Thyroid gland (tissue), 4 donors: ENCODE results near the gene KCNQ1.

Source experiments
- POLR2A ChIP-seq, 2 donors: fragments of 450-650 bp; IDR thresholded peaks; one replicate each; pipeline ENCODE4 v1.6.1; 2017; ENCODE audit warnings: antibody characterized with exemption in 2 of 2, mild to moderate bottlenecking in 2 of 2, moderate library complexity in 1 of 2
- TF ChIP-seq, protein P1 (sequence below), 6 experiments: fragments of 200-600 bp in 3 of 6; fragments of 450-650 bp in 3 of 6; sonication (generic) in 3 of 6; IDR thresholded peaks; one replicate each; pipeline ENCODE4 v1.5.1; 2016 to 2019; ENCODE audit warnings: antibody characterized with exemption in 6 of 6, mild to moderate bottlenecking in 2 of 6, inconsistent platforms in 1 of 6, moderate library complexity in 1 of 6

DNA sequence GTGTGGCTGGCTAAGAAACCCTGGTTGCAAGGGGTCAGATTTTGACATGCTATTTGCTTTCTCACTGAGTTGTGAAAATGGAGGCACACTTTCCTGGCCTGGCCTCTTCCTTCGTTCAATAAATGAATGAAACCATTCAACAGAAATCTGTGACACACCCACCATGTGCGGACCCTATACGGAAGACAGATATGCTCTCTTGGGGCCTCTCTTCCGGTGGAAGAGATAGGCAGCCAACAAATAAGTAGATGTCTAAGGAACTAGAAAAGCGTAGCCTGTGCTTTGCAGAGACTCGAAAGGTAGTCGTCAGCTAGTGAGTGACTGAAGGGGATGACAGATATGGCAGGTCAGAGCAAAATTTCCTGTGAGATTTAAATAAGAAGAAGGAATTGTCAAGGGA, 249.7 kb downstream of the KCNQ1 start:
- TF ChIP-seq, protein P1, sequence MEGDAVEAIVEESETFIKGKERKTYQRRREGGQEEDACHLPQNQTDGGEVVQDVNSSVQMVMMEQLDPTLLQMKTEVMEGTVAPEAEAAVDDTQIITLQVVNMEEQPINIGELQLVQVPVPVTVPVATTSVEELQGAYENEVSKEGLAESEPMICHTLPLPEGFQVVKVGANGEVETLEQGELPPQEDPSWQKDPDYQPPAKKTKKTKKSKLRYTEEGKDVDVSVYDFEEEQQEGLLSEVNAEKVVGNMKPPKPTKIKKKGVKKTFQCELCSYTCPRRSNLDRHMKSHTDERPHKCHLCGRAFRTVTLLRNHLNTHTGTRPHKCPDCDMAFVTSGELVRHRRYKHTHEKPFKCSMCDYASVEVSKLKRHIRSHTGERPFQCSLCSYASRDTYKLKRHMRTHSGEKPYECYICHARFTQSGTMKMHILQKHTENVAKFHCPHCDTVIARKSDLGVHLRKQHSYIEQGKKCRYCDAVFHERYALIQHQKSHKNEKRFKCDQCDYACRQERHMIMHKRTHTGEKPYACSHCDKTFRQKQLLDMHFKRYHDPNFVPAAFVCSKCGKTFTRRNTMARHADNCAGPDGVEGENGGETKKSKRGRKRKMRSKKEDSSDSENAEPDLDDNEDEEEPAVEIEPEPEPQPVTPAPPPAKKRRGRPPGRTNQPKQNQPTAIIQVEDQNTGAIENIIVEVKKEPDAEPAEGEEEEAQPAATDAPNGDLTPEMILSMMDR (IDR thresholded peaks at IDR 0.05) = no peak
- TF ChIP-seq POLR2A (IDR thresholded peaks at IDR 0.05) = no peak
